Stimulated activated effector memory CD8-positive, alpha-beta T cell treated with anti-CD3 and anti-CD28 coated beads, Interleukin-12 subunit alpha, Interleukin-12 subunit beta, amount 100 ng/mL, for 72 hours (primary cell): Measurements from ENCODE around the gene AKAP7.
"Not testable (repeated sequence)": the region's sequence is repeated elsewhere in the genome, so short reads cannot be mapped to it uniquely, and the experiment has no call there.

Experiments
- ATAC-seq: fragments of 150-1000 bp; cut with Tn5 transposase; 2 replicates; pipeline ENCODE4 v1.10.0; 2021
- DNase-seq, 2 donors: peaks; one replicate each; pipeline ENCODE4 v3.0.0; 2021 to 2022; ENCODE audit warnings: low spot score in 2 of 2
- H3K27ac Mint-ChIP-seq: one replicate; pipeline ENCODE4 v1.8.0; 2022; ENCODE audit warnings: mild to moderate bottlenecking, mixed read lengths
- H3K36me3 Mint-ChIP-seq: one replicate; pipeline ENCODE4 v1.8.0; 2022; ENCODE audit warnings: mild to moderate bottlenecking, mixed read lengths
- H3K4me1 Mint-ChIP-seq: one replicate; pipeline ENCODE4 v1.8.0; 2022; ENCODE audit warnings: mixed read lengths
- H3K4me3 Mint-ChIP-seq: one replicate; pipeline ENCODE4 v1.8.0; 2022; ENCODE audit warnings: mild to moderate bottlenecking, mixed read lengths
- H3K9me3 Mint-ChIP-seq: one replicate; pipeline ENCODE4 v1.8.0; 2022; ENCODE audit warnings: mixed read lengths

Gene AKAP7

GRCh38 chr6:131309437-131309836, 174.2 kb downstream of the AKAP7 start:
- H3K27ac Mint-ChIP-seq = no peak overlapping the region
- no peaks in the 10 kb centered on the region for H3K4me1 Mint-ChIP-seq
- H3K36me3 Mint-ChIP-seq = no peaks in the 10 kb centered on the region
- H3K9me3 Mint-ChIP-seq = peaks cover 8% of the 10 kb centered on the region
- H3K4me3 Mint-ChIP-seq = no peak overlapping the region
- ATAC-seq = no peak
- no peak for DNase-seq

- peaks cover 10% of the 10 kb centered on the region for H3K9me3 Mint-ChIP-seq
- ATAC-seq = no peak
- no peaks in the 10 kb centered on the region for H3K36me3 Mint-ChIP-seq
Observed at GRCh38 chr6:131314838-131315237, 179.6 kb downstream of the AKAP7 start.

GRCh38 chr6:131316654-131317053, 181.4 kb downstream of the AKAP7 start:
- Mint-ChIP-seq H3K36me3 (no peaks in the 10 kb centered on the region), H3K9me3 (peaks cover 10% of the 10 kb centered on the region), H3K4me3 (no peak overlapping the region), H3K27ac (no peak overlapping the region), H3K4me1 (peaks cover 6% of the 10 kb centered on the region)
- DNase-seq (peak in 1 of 2 donors; percentile 38), ATAC-seq (peak; percentile 40)

More at GRCh38 chr6:131314838-131315237, 179.6 kb downstream of the AKAP7 start:
- DNase-seq = no peak
- H3K4me3 Mint-ChIP-seq = no peak overlapping the region
- H3K4me1 Mint-ChIP-seq = peaks cover 6% of the 10 kb centered on the region
- H3K27ac Mint-ChIP-seq = no peak overlapping the region

- ATAC-seq = no peak
- Mint-ChIP-seq H3K4me1 (peaks cover 6% of the 10 kb centered on the region), H3K9me3 (peaks cover 10% of the 10 kb centered on the region), H3K27ac (no peak overlapping the region), H3K36me3 (no peaks in the 10 kb centered on the region), H3K4me3 (no peak overlapping the region)
- no peak for DNase-seq
Observed at GRCh38 chr6:131317516-131317915, 182.2 kb downstream of the AKAP7 start.

GRCh38 chr6:131321589-131321988, 186.3 kb downstream of the AKAP7 start:
- ATAC-seq (no peak), DNase-seq (no peak)
- peaks cover 5% of the 10 kb centered on the region for H3K9me3 Mint-ChIP-seq
- no peaks in the 10 kb centered on the region for H3K36me3 Mint-ChIP-seq
- no peak overlapping the region for H3K4me3 Mint-ChIP-seq
- H3K27ac Mint-ChIP-seq = no peak overlapping the region
- peaks cover 4% of the 10 kb centered on the region for H3K4me1 Mint-ChIP-seq

GRCh38 chr6:131322125-131322524, 186.9 kb downstream of the AKAP7 start:
- peaks cover 3% of the 10 kb centered on the region for H3K9me3 Mint-ChIP-seq
- DNase-seq (no peak), ATAC-seq (no peak)
- H3K36me3 Mint-ChIP-seq = no peaks in the 10 kb centered on the region
- no peak overlapping the region for H3K27ac Mint-ChIP-seq
- no peak overlapping the region for H3K4me3 Mint-ChIP-seq
- no peaks in the 10 kb centered on the region for H3K4me1 Mint-ChIP-seq

GRCh38 chr6:131325669-131326068, 190.4 kb downstream of the AKAP7 start:
- H3K4me3 Mint-ChIP-seq, H3K27ac Mint-ChIP-seq, H3K4me1 Mint-ChIP-seq, H3K36me3 Mint-ChIP-seq, DNase-seq, H3K9me3 Mint-ChIP-seq, ATAC-seq: not testable (repeated sequence)

- not testable (repeated sequence) for H3K4me3 Mint-ChIP-seq, H3K36me3 Mint-ChIP-seq, H3K4me1 Mint-ChIP-seq, DNase-seq, H3K9me3 Mint-ChIP-seq, ATAC-seq, H3K27ac Mint-ChIP-seq
Observed at GRCh38 chr6:131328727-131329126, 193.5 kb downstream of the AKAP7 start.

GRCh38 chr6:131331151-131331550, 195.9 kb downstream of the AKAP7 start:
- Mint-ChIP-seq H3K9me3 (no peaks in the 10 kb centered on the region), H3K4me1 (no peaks in the 10 kb centered on the region), H3K36me3 (no peaks in the 10 kb centered on the region), H3K4me3 (no peak overlapping the region), H3K27ac (no peak overlapping the region)
- ATAC-seq (no peak), DNase-seq (no peak)

- ATAC-seq (no peak), DNase-seq (no peak)
- Mint-ChIP-seq H3K9me3 (no peaks in the 10 kb centered on the region), H3K4me3 (no peak overlapping the region), H3K4me1 (no peaks in the 10 kb centered on the region), H3K27ac (no peak overlapping the region), H3K36me3 (no peaks in the 10 kb centered on the region)
Observed at GRCh38 chr6:131331873-131332781, 196.9 kb downstream of the AKAP7 start.
